ENCODE results near the gene WAPL.

DNA sequence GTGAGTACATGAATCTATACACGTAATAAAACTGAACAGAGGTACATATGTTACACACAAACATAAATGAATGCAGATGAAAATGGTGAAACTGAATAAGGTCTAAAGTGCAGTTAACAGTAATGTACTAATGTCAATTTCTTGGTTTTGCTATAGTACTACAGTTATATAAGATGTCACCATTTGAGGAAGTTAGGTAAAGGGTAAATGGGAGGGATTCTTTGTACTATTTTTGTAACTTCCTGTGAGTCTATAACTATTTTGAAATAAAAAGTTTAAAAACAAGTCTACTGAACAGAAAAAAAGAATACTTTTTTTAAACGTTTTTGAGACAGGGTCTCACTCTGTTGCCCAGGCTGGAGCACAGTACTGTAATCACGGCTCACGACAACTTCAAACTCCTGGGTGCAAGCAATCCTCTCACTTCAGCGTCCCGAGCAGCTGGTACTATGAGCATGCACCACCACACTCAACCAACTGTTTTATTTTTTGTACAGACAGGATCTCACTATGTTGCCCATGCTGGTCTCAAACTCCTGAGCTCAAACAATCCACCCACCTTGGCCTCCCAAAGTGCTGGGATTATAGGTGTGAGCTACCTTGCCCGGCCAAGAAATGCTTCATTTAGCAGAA, 71.5 kb downstream of the WAPL start:
- TF ChIP-seq, protein P1, sequence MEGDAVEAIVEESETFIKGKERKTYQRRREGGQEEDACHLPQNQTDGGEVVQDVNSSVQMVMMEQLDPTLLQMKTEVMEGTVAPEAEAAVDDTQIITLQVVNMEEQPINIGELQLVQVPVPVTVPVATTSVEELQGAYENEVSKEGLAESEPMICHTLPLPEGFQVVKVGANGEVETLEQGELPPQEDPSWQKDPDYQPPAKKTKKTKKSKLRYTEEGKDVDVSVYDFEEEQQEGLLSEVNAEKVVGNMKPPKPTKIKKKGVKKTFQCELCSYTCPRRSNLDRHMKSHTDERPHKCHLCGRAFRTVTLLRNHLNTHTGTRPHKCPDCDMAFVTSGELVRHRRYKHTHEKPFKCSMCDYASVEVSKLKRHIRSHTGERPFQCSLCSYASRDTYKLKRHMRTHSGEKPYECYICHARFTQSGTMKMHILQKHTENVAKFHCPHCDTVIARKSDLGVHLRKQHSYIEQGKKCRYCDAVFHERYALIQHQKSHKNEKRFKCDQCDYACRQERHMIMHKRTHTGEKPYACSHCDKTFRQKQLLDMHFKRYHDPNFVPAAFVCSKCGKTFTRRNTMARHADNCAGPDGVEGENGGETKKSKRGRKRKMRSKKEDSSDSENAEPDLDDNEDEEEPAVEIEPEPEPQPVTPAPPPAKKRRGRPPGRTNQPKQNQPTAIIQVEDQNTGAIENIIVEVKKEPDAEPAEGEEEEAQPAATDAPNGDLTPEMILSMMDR (conservative IDR thresholded peaks at IDR 0.05; ENCODE audit: low read depth, low read length): no peak
- no peak for TF ChIP-seq CEBPB (IDR thresholded peaks at IDR 0.05; ENCODE audit: low read depth, low read length)
- no peak for TF ChIP-seq BHLHE40 (IDR thresholded peaks at IDR 0.05; ENCODE audit: low read depth, low read length)
- no peak for TF ChIP-seq SMC3 (IDR thresholded peaks at IDR 0.05; ENCODE audit: low read depth, low read length)
- TF ChIP-seq FOS (IDR thresholded peaks at IDR 0.05; ENCODE audit: low read depth, low read length): no peak
- TF ChIP-seq, protein P2, sequence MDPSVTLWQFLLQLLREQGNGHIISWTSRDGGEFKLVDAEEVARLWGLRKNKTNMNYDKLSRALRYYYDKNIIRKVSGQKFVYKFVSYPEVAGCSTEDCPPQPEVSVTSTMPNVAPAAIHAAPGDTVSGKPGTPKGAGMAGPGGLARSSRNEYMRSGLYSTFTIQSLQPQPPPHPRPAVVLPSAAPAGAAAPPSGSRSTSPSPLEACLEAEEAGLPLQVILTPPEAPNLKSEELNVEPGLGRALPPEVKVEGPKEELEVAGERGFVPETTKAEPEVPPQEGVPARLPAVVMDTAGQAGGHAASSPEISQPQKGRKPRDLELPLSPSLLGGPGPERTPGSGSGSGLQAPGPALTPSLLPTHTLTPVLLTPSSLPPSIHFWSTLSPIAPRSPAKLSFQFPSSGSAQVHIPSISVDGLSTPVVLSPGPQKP (IDR thresholded peaks at IDR 0.05; ENCODE audit: borderline replicate concordance, low read depth, low read length): no peak
- TF ChIP-seq MXI1 (IDR thresholded peaks at IDR 0.05; ENCODE audit: borderline replicate concordance, low read depth, low read length): no peak
- TF ChIP-seq POLR2A (IDR thresholded peaks at IDR 0.05; ENCODE audit: low read depth, low read length): no peak
- TF ChIP-seq CHD1 (IDR thresholded peaks at IDR 0.05; ENCODE audit: low read depth, low read length): no peak
- TF ChIP-seq RCOR1 (IDR thresholded peaks at IDR 0.05; ENCODE audit: insufficient replicate concordance, low read length): no peak
- no peak for TF ChIP-seq RAD21 (IDR thresholded peaks at IDR 0.05; ENCODE audit: low read length)
- no peak for TF ChIP-seq MAZ (IDR thresholded peaks at IDR 0.05; ENCODE audit: borderline replicate concordance, low read depth, low read length)

Data from IMR-90 (cell line).